ENCODE results near the gene CAMK2N2. TPM values are rescaled to one million over a fixed set of nuclear protein-coding genes. Genes with fewer than 3 reads are reported as not detected.

Gene CAMK2N2
- total RNA-seq: not detected

DNA sequence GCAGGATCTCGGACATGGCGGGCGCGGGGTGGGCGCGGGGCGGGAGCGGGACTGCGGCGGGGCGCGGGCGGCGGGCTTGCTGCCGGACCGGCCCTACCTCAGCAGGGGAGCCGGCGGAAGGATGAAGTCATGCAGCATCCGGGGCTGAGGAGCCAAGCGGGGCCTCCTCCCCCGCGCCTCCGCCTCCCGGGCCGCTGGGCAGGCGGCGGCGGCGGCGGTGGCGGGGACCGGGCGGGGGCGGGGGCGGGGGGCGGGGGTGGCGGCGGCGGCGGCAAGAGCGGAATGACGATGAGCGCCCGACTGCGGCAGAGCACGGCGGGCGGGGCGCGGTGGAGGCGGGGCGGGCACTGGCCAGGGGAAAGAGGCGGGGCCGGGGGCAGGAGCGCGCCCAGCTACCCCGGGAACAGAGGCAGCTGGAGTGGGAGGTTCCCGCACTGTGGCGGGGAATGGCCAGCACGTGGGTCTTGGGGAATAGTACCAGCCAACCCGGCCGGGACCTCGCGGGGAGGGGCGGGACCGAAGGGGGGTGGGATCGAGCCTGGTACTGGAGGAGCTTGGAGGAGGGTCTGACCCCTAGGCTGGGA, at the start of gene CAMK2N2:
Gene CAMK2N2 (minus strand): TSS at position 284 of the 584 bp plus-strand sequence. CDS start 268 bp downstream, at position 16.
- peaks cover 18% of the 10 kb centered on the region for H3K4me1 Mint-ChIP-seq (ENCODE audit: low read depth)
- peaks cover 11% of the 10 kb centered on the region for H3K36me3 Mint-ChIP-seq (ENCODE audit: low read depth)
- intact Hi-C loops (cut with micrococcal nuclease): loop anchor here (1.0 to 5.0 kb wide), 2 partner anchors 11 to 34 kb away; partner anchors contain the start of gene VWA5B2
- CTCF ChIA-PET: interaction anchor here (2.0 kb wide), 1 partner anchor 12 kb away, joined by 5 read pairs; the partner anchor contains the start of gene EEF1AKMT4
- peak; percentile 57 for DNase-seq
- H3K27ac Mint-ChIP-seq: no peak within 1 kb of the TSS
- H3K27me3 Mint-ChIP-seq (ENCODE audit: low read depth): peaks cover 33% of the 10 kb centered on the region
- peak within 1 kb of the TSS; percentile 75 for H3K4me3 Mint-ChIP-seq
- H3K9me3 Mint-ChIP-seq: no peaks in the 10 kb centered on the region

DNA sequence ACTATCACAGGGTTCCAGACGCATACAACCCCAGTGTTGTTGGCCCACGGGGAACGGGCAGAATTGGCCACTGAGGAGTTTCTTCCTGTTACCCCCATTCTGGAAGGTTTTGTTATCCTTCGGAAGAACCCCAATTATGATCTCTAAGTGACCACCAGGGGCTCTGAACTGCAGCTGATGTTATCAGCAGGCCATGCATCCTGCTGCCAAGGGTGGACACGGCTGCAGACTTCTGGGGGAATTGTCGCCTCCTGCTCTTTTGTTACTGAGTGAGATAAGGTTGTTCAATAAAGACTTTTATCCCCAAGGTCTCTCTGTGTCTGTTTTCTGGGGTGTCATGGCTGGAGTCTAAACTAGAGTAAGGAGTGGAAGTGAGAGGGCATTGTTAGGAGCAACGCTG, 47.4 kb upstream of the CAMK2N2 start:
- no peak overlapping the region for H3K4me3 Mint-ChIP-seq
- no peak for DNase-seq
- CTCF ChIA-PET: no interaction called here
- no peaks in the 10 kb centered on the region for H3K4me1 Mint-ChIP-seq (ENCODE audit: low read depth)
- H3K9me3 Mint-ChIP-seq: no peaks in the 10 kb centered on the region
- peaks cover 44% of the 10 kb centered on the region for H3K36me3 Mint-ChIP-seq (ENCODE audit: low read depth)
- H3K27ac Mint-ChIP-seq: no peak overlapping the region
- intact Hi-C loops (cut with micrococcal nuclease): no loop called here
- H3K27me3 Mint-ChIP-seq (ENCODE audit: low read depth): no peaks in the 10 kb centered on the region

DNA sequence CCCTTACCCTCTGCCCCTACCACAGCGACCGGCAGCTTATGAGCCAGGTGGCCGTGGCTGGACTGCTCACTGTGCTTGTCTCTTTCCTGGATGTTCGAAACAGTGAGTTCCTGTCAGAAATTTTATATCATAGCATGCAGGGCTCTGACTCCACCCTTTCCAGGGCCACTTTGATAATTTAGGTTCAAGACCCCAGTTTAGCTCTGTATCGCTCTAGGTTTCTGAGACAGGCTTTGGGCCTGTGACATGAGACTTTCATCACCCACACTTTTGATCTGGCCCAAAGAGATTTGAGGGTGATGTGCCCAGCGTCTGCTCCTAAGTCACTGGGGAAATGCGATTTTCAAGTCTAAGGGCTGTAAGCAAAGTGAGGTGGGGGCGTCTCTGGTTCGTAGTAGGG, 46.6 kb upstream of the CAMK2N2 start:
- intact Hi-C loops (cut with micrococcal nuclease): no loop called here
- Mint-ChIP-seq H3K9me3 (no peaks in the 10 kb centered on the region), H3K27ac (no peak overlapping the region), H3K4me1 (ENCODE audit: low read depth) (no peaks in the 10 kb centered on the region), H3K27me3 (ENCODE audit: low read depth) (no peaks in the 10 kb centered on the region), H3K4me3 (no peak overlapping the region), H3K36me3 (ENCODE audit: low read depth) (peaks cover 50% of the 10 kb centered on the region)
- no peak for DNase-seq
- CTCF ChIA-PET: no interaction called here

DNA sequence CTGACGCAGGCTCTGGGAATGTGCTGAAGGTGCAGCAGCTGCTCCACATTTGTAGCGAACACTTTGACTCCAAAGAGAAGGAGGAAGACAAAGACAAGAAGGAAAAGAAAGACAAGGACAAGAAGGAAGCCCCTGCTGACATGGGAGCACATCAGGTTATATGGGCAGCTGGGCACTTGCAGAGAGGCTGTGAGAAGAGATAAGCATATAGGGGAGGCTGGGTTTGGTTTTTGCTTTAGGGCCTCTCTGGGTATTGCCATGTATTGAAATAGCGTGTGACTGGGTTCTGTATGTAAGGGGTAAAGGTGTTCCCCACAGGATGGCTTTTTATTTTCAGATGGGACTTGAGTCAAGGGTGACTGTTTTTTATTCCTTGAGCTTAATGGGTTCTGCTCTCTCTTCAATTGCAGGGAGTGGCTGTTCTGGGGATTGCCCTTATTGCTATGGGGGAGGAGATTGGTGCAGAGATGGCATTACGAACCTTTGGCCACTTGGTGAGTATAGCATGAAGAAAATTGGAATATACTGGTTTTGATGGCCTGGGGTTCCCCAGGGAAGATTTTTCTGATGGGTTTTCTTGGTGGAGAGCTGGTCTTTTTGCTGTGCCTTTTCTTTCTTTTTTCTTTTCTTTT, 45.1 kb upstream of the CAMK2N2 start:
- Mint-ChIP-seq H3K9me3 (no peaks in the 10 kb centered on the region), H3K4me1 (ENCODE audit: low read depth) (peaks cover 5% of the 10 kb centered on the region), H3K27me3 (ENCODE audit: low read depth) (no peaks in the 10 kb centered on the region), H3K36me3 (ENCODE audit: low read depth) (peaks cover 62% of the 10 kb centered on the region), H3K27ac (no peak overlapping the region), H3K4me3 (no peak overlapping the region)
- intact Hi-C loops (cut with micrococcal nuclease): no loop called here
- CTCF ChIA-PET: interaction anchor here (0.6 to 1.9 kb wide), 9 partner anchors 8 to 133 kb away, joined by 3 to 9 read pairs (median 3); no protein-coding TSS in a partner anchor
- no peak for DNase-seq

DNA sequence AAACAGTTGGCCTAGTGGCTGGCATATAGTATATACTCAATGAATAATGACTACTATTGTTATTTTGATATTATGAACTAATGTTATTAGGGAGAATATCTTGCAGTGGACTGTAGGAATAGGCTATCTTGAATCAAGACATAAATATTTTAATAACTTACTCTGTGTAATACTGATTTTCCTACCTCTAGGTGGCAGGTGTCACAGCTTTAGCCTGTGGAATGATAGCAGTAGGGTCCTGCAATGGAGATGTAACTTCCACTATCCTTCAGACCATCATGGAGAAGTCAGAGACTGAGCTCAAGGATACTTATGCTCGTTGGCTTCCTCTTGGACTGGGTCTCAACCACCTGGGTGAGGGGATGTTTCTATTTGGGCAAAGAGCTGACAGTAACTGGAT, 44.2 kb upstream of the CAMK2N2 start:
- Mint-ChIP-seq H3K27me3 (ENCODE audit: low read depth) (no peaks in the 10 kb centered on the region), H3K27ac (no peak overlapping the region), H3K4me3 (no peak overlapping the region), H3K4me1 (ENCODE audit: low read depth) (peaks cover 11% of the 10 kb centered on the region), H3K9me3 (no peaks in the 10 kb centered on the region), H3K36me3 (ENCODE audit: low read depth) (peaks cover 65% of the 10 kb centered on the region)
- CTCF ChIA-PET: interaction anchor here (0.9 to 1.9 kb wide), 7 partner anchors 12 to 78 kb away, joined by 3 to 9 read pairs (median 3); partner anchors contain the start of gene FAM131A
- DNase-seq: no peak
- intact Hi-C loops (cut with micrococcal nuclease): no loop called here

DNA sequence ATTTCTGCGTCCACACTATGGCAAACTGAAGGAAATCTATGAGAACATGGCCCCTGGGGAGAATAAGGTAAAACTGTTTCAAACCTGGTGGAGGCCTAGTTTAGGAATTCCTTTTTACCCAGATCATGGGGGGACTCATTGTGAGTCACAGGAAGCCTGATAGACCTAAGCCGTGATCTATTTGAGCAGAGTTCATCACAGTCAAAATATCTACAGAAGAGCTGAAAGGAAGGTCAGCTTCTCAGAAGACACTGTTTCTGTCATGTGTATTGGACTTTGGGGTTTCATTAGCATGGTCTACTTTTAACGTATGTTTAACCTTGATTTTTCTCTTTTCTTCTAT, 39.0 kb upstream of the CAMK2N2 start:
- H3K4me3 Mint-ChIP-seq: peak overlapping the region; percentile 98
- H3K27ac Mint-ChIP-seq: peak overlapping the region; percentile 83
- peaks cover 43% of the 10 kb centered on the region for H3K36me3 Mint-ChIP-seq (ENCODE audit: low read depth)
- peaks cover 21% of the 10 kb centered on the region for H3K4me1 Mint-ChIP-seq (ENCODE audit: low read depth)
- H3K9me3 Mint-ChIP-seq: no peaks in the 10 kb centered on the region
- DNase-seq: no peak
- H3K27me3 Mint-ChIP-seq (ENCODE audit: low read depth): no peaks in the 10 kb centered on the region
- CTCF ChIA-PET: interaction anchor here (1.0 to 1.3 kb wide), 3 partner anchors 10 to 72 kb away, joined by 3 read pairs; partner anchors contain the start of gene VWA5B2
- intact Hi-C loops (cut with micrococcal nuclease): no loop called here

DNA sequence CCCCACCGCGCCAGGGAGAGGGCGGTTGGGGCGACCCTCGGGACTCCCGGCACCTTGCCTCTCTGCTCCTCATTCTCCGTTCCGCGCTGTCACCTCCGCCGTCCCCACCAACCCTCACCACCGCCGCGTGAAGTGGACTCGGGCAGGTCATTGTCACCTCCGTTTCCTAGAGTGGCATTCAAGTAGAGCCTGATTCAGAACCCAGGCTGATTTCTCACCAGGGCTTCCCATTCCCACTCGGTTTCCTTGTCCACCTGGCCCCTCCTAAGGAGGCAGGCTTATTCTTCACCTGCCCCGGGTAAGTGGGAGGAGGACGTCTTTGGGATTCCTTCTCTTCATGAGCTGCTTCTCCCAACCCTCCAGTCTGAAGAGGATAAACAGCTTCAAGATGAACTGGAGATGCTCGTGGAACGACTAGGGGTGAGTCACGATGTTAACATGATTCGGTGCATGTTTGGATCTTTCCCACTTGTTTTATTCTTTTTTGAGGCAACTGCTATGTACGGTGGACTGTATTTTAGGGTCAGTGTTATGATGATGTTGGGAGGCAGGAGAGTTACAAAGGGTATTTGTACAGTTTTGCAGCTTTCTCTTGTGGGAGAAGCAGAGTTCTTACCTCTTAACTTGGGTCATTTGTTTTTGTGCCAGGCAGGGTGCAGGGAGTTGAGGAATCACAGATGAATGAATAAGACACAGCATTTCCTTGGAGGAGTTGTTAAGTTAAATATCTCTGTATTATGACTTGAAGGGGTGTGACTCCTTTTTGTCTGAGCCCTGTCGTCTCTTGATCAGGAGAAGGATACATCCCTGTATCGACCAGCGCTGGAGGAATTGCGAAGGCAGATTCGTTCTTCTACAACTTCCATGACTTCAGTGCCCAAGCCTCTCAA, 38.4 kb upstream of the CAMK2N2 start:
- no peak for DNase-seq
- intact Hi-C loops (cut with micrococcal nuclease): loop anchor here (1.0 to 5.0 kb wide), 11 partner anchors 15 to 983 kb away; partner anchors contain the start of genes ABCC5, ABCF3, AP2M1 and EEF1AKMT4
- Mint-ChIP-seq H3K9me3 (no peaks in the 10 kb centered on the region), H3K4me1 (ENCODE audit: low read depth) (peaks cover 21% of the 10 kb centered on the region), H3K27me3 (ENCODE audit: low read depth) (no peaks in the 10 kb centered on the region), H3K4me3 (peak overlapping the region; percentile 98), H3K36me3 (ENCODE audit: low read depth) (peaks cover 40% of the 10 kb centered on the region), H3K27ac (peak overlapping the region; percentile 83)
- CTCF ChIA-PET: interaction anchor here (1.3 kb wide), 1 partner anchor 72 kb away, joined by 3 read pairs; no protein-coding TSS in a partner anchor

- H3K36me3 Mint-ChIP-seq (ENCODE audit: low read depth): peaks cover 34% of the 10 kb centered on the region
- DNase-seq: peak; percentile 99
- CTCF ChIA-PET: interaction anchor here (1.2 to 1.3 kb wide), 2 partner anchors 10 to 73 kb away, joined by 3 to 4 read pairs; no protein-coding TSS in a partner anchor
- H3K4me1 Mint-ChIP-seq (ENCODE audit: low read depth): peaks cover 21% of the 10 kb centered on the region
- intact Hi-C loops (cut with micrococcal nuclease): loop anchor here (1.0 to 5.0 kb wide), 12 partner anchors 15 to 984 kb away; partner anchors contain the start of genes ABCC5, ABCF3, AP2M1 and EEF1AKMT4
- H3K27me3 Mint-ChIP-seq (ENCODE audit: low read depth): no peaks in the 10 kb centered on the region
- H3K27ac Mint-ChIP-seq: peak within 1 kb of the TSS; percentile 87
- no peaks in the 10 kb centered on the region for H3K9me3 Mint-ChIP-seq
- H3K4me3 Mint-ChIP-seq: peak within 1 kb of the TSS; percentile 98
Measured at GRCh38 chr3:184298759-184299487, 37.6 kb upstream of the CAMK2N2 start, which contains the start of gene PSMD2. Gene PSMD2, plus strand, starts transcription at chr3:184299241. Its CDS starts 26 bp downstream, at chr3:184299267.

GRCh38 chr3:184296616-184297015, 35.3 kb upstream of the CAMK2N2 start:
- Mint-ChIP-seq H3K9me3 (no peaks in the 10 kb centered on the region), H3K27me3 (ENCODE audit: low read depth) (no peaks in the 10 kb centered on the region), H3K36me3 (ENCODE audit: low read depth) (peaks cover 16% of the 10 kb centered on the region), H3K4me1 (ENCODE audit: low read depth) (peaks cover 17% of the 10 kb centered on the region), H3K4me3 (no peak overlapping the region), H3K27ac (no peak overlapping the region)
- CTCF ChIA-PET: interaction anchor here (1.0 kb wide), 1 partner anchor 47 kb away, joined by 4 read pairs; no protein-coding TSS in a partner anchor
- intact Hi-C loops (cut with micrococcal nuclease): loop anchor here (5.0 kb wide), 1 partner anchor 279 kb away; the partner anchor contains the start of gene ABCC5
- no peak for DNase-seq

DNA sequence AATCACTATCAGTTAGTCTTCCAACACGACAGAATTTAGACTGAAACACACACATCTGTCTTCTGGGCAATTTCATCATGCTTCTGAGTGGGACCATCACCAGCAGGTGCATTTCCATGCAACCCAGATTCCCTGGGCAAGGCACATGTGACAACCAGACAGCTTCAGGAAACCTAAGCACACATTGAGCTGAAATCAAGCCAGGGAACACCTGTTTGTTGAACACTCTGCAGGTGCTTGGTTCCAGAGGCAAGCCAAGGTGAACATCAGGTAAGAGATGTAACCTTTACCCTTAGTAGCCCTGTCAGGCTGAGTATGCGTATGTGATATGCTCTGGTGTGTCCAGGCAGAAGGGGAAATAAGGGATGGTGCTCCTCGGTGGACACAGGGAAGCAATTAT, 34.4 kb upstream of the CAMK2N2 start:
- no peaks in the 10 kb centered on the region for H3K9me3 Mint-ChIP-seq
- peaks cover 13% of the 10 kb centered on the region for H3K36me3 Mint-ChIP-seq (ENCODE audit: low read depth)
- no peaks in the 10 kb centered on the region for H3K27me3 Mint-ChIP-seq (ENCODE audit: low read depth)
- intact Hi-C loops (cut with micrococcal nuclease): loop anchor here (5.0 kb wide), 1 partner anchor 278 kb away; the partner anchor contains the start of gene ABCC5
- no peak overlapping the region for H3K4me3 Mint-ChIP-seq
- H3K4me1 Mint-ChIP-seq (ENCODE audit: low read depth): peaks cover 12% of the 10 kb centered on the region
- no peak overlapping the region for H3K27ac Mint-ChIP-seq
- CTCF ChIA-PET: interaction anchor here (0.7 to 1.0 kb wide), 3 partner anchors 42 to 65 kb away, joined by 3 to 7 read pairs (median 4); no protein-coding TSS in a partner anchor
- DNase-seq: no peak

DNA sequence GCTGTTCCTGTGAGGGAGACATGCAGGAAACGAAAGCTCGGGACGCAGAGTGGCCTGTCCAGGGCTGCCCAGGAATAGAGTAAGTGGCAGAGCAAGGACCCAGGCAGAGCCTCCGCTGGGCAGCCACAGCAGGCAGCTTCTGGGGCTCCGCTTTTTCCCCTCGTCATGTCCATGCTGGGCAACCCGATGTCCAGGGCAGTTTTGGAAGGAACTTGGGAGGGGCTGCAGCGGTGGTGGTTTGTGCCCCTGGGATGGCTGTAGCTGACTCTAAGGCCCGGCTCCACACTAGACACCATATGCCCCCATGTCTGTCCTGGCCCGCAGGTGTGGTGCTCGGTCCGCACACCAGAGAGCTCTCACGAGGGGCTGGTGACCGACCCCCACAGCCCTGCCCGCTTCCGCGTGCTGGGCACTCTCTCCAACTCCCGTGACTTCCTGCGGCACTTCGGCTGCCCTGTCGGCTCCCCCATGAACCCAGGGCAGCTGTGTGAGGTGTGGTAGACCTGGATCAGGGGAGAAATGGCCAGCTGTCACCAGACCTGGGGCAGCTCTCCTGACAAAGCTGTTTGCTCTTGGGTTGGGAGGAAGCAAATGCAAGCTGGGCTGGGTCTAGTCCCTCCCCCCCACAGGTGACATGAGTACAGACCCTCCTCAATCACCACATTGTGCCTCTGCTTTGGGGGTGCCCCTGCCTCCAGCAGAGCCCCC, 30.5 kb upstream of the CAMK2N2 start:
- Mint-ChIP-seq H3K27me3 (ENCODE audit: low read depth) (no peaks in the 10 kb centered on the region), H3K27ac (no peak overlapping the region), H3K9me3 (no peaks in the 10 kb centered on the region), H3K4me1 (ENCODE audit: low read depth) (no peaks in the 10 kb centered on the region), H3K4me3 (no peak overlapping the region), H3K36me3 (ENCODE audit: low read depth) (no peaks in the 10 kb centered on the region)
- no peak for DNase-seq
- CTCF ChIA-PET: interaction anchor here (1.2 to 4.9 kb wide), 2 partner anchors 42 to 64 kb away, joined by 3 to 34 read pairs; partner anchors contain the start of gene EEF1AKMT4
- intact Hi-C loops (cut with micrococcal nuclease): no loop called here
